ENCODE measurements around the gene ARPC1A.

DNA sequence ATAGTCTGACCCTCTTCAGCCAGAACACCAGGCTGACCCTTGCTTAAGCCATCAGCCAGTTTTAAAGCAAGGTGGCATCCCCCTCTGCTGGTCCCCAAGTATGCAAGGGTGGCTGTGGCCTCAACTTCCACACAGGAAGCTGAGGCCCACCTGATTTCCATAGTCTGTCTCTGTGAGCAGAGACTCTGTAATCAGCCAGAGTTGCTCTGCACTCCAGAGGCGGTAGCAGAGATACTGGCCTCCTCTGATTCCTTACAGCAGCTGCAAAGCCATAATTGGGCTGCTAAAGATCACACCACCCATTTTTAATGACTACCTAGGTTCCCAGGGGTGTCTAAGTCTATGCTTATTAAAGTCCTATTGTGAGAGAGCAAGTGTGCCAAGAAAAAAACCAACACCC, 80.9 kb downstream of the ARPC1A start:
- TF ChIP-seq, protein P1, sequence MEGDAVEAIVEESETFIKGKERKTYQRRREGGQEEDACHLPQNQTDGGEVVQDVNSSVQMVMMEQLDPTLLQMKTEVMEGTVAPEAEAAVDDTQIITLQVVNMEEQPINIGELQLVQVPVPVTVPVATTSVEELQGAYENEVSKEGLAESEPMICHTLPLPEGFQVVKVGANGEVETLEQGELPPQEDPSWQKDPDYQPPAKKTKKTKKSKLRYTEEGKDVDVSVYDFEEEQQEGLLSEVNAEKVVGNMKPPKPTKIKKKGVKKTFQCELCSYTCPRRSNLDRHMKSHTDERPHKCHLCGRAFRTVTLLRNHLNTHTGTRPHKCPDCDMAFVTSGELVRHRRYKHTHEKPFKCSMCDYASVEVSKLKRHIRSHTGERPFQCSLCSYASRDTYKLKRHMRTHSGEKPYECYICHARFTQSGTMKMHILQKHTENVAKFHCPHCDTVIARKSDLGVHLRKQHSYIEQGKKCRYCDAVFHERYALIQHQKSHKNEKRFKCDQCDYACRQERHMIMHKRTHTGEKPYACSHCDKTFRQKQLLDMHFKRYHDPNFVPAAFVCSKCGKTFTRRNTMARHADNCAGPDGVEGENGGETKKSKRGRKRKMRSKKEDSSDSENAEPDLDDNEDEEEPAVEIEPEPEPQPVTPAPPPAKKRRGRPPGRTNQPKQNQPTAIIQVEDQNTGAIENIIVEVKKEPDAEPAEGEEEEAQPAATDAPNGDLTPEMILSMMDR (conservative IDR thresholded peaks at IDR 0.05 in 1 of 2, IDR thresholded peaks at IDR 0.05 in 1 of 2; ENCODE audit: low read depth in 1 of 2, low read length in 2 of 2): no peak
- TF ChIP-seq EZH2 (IDR thresholded peaks at IDR 0.05; ENCODE audit: low read length, missing control alignments): no peak

All from fibroblast of lung (primary cell).